ENCODE data around the gene UBE2E3.
A peak's percentile ranks its signal among the peaks of the same experiment; 100 is the strongest.

The UBE2E3 gene

GRCh38 chr2:181058378-181059269, 78.2 kb downstream of the UBE2E3 start:
- Histone ChIP-seq H3K27me3 (ENCODE audit: control insufficient read depth, low read length) (no peaks in the 10 kb centered on the region), H3K9me3 (ENCODE audit: control insufficient read depth, insufficient read depth, low read length) (no peaks in the 10 kb centered on the region), H4K20me1 (ENCODE audit: control insufficient read depth, insufficient read depth, low read depth, low read length) (no peaks in the 10 kb centered on the region), H3K27ac (ENCODE audit: low read depth, low read length) (no peak overlapping the region), H3K36me3 (ENCODE audit: control insufficient read depth, low read length) (no peaks in the 10 kb centered on the region), H3F3A (ENCODE audit: control insufficient read depth, insufficient read depth) (no peaks in the 10 kb centered on the region), H3K79me2 (ENCODE audit: control insufficient read depth, low read length) (no peaks in the 10 kb centered on the region), H3K4me3 (ENCODE audit: low read length) (no peak overlapping the region), H3K4me1 (ENCODE audit: control insufficient read depth, low read length) (no peaks in the 10 kb centered on the region), H3K9me2 (replicated peaks; ENCODE audit: control insufficient read depth, low read length) (no peaks in the 10 kb centered on the region), H3K4me2 (ENCODE audit: low read length) (no peak overlapping the region)
- TF ChIP-seq, protein P1, sequence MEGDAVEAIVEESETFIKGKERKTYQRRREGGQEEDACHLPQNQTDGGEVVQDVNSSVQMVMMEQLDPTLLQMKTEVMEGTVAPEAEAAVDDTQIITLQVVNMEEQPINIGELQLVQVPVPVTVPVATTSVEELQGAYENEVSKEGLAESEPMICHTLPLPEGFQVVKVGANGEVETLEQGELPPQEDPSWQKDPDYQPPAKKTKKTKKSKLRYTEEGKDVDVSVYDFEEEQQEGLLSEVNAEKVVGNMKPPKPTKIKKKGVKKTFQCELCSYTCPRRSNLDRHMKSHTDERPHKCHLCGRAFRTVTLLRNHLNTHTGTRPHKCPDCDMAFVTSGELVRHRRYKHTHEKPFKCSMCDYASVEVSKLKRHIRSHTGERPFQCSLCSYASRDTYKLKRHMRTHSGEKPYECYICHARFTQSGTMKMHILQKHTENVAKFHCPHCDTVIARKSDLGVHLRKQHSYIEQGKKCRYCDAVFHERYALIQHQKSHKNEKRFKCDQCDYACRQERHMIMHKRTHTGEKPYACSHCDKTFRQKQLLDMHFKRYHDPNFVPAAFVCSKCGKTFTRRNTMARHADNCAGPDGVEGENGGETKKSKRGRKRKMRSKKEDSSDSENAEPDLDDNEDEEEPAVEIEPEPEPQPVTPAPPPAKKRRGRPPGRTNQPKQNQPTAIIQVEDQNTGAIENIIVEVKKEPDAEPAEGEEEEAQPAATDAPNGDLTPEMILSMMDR (IDR thresholded peaks at IDR 0.05; ENCODE audit: low read depth, low read length, poor library complexity, severe bottlenecking), result peak; percentile 92
- no peak for TF ChIP-seq EZH2phosphoT487 (IDR thresholded peaks at IDR 0.05; ENCODE audit: borderline replicate concordance, low read length)

DNA sequence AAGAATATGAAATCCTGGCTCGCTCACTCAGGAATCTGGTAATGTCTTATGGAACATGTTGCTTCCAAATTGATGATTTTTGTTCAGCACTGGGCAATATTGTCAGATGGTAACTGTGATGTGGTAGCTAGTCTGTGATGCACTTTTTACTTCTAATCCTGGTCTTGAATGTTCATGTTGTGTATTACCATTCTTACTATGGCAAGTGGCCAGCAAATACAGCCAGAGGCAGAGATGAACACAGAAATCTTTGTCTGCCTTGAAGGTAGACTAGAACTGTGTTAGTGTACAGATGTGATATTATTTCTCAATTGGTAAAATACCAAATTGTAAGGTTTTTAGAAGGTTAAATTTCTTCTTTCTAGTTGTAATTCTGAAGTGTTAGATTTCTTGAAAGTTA, 83.3 kb downstream of the UBE2E3 start:
- no peak overlapping the region for H3K27ac ChIP-seq (ENCODE audit: low read depth, low read length)
- no peaks in the 10 kb centered on the region for H3F3A ChIP-seq (ENCODE audit: control insufficient read depth, insufficient read depth)
- H3K79me2 ChIP-seq (ENCODE audit: control insufficient read depth, low read length), result no peaks in the 10 kb centered on the region
- H3K4me2 ChIP-seq (ENCODE audit: low read length), result no peak overlapping the region
- H4K20me1 ChIP-seq (ENCODE audit: control insufficient read depth, insufficient read depth, low read depth, low read length), result no peaks in the 10 kb centered on the region
- TF ChIP-seq, protein P1 (IDR thresholded peaks at IDR 0.05; ENCODE audit: low read depth, low read length, poor library complexity, severe bottlenecking), result no peak
- TF ChIP-seq EZH2phosphoT487 (IDR thresholded peaks at IDR 0.05; ENCODE audit: borderline replicate concordance, low read length), result no peak
- no peaks in the 10 kb centered on the region for H3K9me2 ChIP-seq (replicated peaks; ENCODE audit: control insufficient read depth, low read length)
- no peak overlapping the region for H3K4me3 ChIP-seq (ENCODE audit: low read length)
- H3K4me1 ChIP-seq (ENCODE audit: control insufficient read depth, low read length), result no peaks in the 10 kb centered on the region
- no peaks in the 10 kb centered on the region for H3K36me3 ChIP-seq (ENCODE audit: control insufficient read depth, low read length)
- no peaks in the 10 kb centered on the region for H3K27me3 ChIP-seq (ENCODE audit: control insufficient read depth, low read length)
- H3K9me3 ChIP-seq (ENCODE audit: control insufficient read depth, insufficient read depth, low read length), result no peaks in the 10 kb centered on the region

- H3K4me2 ChIP-seq (ENCODE audit: low read length), result no peak overlapping the region
- no peaks in the 10 kb centered on the region for H3K4me1 ChIP-seq (ENCODE audit: control insufficient read depth, low read length)
- no peaks in the 10 kb centered on the region for H3K36me3 ChIP-seq (ENCODE audit: control insufficient read depth, low read length)
- H3K27ac ChIP-seq (ENCODE audit: low read depth, low read length), result no peak overlapping the region
- TF ChIP-seq, protein P1 (IDR thresholded peaks at IDR 0.05; ENCODE audit: low read depth, low read length, poor library complexity, severe bottlenecking), result no peak
- no peak for TF ChIP-seq EZH2phosphoT487 (IDR thresholded peaks at IDR 0.05; ENCODE audit: borderline replicate concordance, low read length)
- H3K9me3 ChIP-seq (ENCODE audit: control insufficient read depth, insufficient read depth, low read length), result no peaks in the 10 kb centered on the region
- H3K9me2 ChIP-seq (replicated peaks; ENCODE audit: control insufficient read depth, low read length), result no peaks in the 10 kb centered on the region
- H3K79me2 ChIP-seq (ENCODE audit: control insufficient read depth, low read length), result no peaks in the 10 kb centered on the region
- no peaks in the 10 kb centered on the region for H3F3A ChIP-seq (ENCODE audit: control insufficient read depth, insufficient read depth)
- no peaks in the 10 kb centered on the region for H4K20me1 ChIP-seq (ENCODE audit: control insufficient read depth, insufficient read depth, low read depth, low read length)
- no peak overlapping the region for H3K4me3 ChIP-seq (ENCODE audit: low read length)
- H3K27me3 ChIP-seq (ENCODE audit: control insufficient read depth, low read length), result no peaks in the 10 kb centered on the region
Measured at GRCh38 chr2:181065458-181065857, 85.1 kb downstream of the UBE2E3 start.

All from DOHH2 (cell line).